GM13977 (cell line): ENCODE data around the gene SEC22B.
A peak's percentile ranks its signal among the peaks of the same experiment; 100 is the strongest.
"Not testable (repeated sequence)": the region's sequence is repeated elsewhere in the genome, so short reads cannot be mapped to it uniquely, and the experiment has no call there.

ENCODE experiments used
- DNase-seq: peaks from one replicate; pipeline ENCODE4 v3.0.0; 2012; ENCODE audit warnings: low spot score
- in situ Hi-C: fragments of 300-500 bp; cut with MboI; formaldehyde crosslinking; loops from one replicate; pipeline ENCODE4 v1.12.0; 2022; ENCODE audit warnings: low sequenced_read_pairs, low pct_unique_long_range_greater_than_20kb, mixed read lengths, inconsistent platforms; ENCODE audit not compliant: unreplicated experiment
- TF ChIP-seq, protein P1 (sequence below): IDR thresholded peaks from 2 replicates; pipeline ENCODE4 v1.5.1; 2012; ENCODE audit warnings: mild to moderate bottlenecking, control low read depth; ENCODE audit not compliant: insufficient read depth; ENCODE audit errors: extremely low read depth, missing control alignments

SEC22B gene

GRCh38 chr1:120141865-120142264, 34.5 kb downstream of the SEC22B start:
- in situ Hi-C loops, DNase-seq: not testable (repeated sequence)

- DNase-seq, in situ Hi-C loops: not testable (repeated sequence)
These were observed 35.6 kb downstream of the SEC22B start for GRCh38 chr1:120140656-120141265.

DNA sequence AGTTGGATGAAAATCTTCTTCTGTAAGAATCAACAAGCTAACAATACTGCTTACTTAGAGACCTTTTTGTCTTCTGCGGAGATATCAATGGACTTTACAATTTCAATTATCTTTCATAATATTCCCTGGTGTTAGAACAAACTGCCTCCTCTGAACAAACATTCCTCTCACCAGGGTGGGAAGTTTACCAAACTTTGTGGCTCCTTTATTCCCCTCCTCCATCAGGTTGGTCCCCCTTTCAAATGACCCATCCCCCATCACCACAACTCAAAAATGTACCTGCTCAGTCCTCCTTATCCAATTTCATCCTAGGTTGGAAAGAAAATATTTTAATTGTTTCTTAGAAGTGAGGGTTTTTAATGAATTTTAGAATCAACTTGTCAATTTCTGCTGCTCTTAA, 40.2 kb downstream of the SEC22B start:
- DNase-seq, in situ Hi-C loops: not testable (repeated sequence)

- DNase-seq, in situ Hi-C loops: not testable (repeated sequence)
These were observed 42.4 kb downstream of the SEC22B start for GRCh38 chr1:120133928-120134325.

DNA sequence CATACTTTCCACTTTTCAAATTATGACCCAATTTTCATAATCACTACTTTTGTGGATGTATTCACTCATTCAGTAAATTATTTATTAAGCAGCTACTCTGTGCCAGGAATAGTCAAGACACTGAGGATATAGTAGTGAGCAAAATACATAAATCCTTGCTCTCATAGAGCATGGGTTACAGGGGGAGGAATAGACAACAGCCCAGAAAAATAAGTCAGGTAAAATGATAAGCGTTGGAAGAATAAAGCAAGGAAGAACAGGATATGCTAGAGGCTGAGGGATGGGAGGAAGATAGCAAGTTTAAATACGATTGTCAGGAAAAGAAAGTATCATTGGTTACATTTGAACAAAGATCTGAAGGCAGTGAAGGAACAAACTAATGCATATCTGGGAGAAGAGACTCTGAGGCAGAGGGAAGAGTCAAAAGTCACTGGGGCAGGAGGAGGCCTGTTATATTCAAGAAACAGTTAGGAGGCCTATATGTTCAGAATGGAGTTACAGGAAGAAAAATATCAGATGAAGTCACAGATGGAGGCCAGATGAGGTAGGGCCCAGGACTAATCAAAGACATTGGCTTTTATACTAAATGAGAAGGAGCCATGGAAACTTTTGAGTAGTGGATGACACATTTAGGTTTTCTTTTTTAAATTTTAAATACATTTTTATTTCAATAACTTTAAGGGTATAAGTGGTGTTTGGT, 42.9 kb downstream of the SEC22B start:
- in situ Hi-C loops: no loop called here
- peak; percentile 3 for DNase-seq
- TF ChIP-seq, protein P1, sequence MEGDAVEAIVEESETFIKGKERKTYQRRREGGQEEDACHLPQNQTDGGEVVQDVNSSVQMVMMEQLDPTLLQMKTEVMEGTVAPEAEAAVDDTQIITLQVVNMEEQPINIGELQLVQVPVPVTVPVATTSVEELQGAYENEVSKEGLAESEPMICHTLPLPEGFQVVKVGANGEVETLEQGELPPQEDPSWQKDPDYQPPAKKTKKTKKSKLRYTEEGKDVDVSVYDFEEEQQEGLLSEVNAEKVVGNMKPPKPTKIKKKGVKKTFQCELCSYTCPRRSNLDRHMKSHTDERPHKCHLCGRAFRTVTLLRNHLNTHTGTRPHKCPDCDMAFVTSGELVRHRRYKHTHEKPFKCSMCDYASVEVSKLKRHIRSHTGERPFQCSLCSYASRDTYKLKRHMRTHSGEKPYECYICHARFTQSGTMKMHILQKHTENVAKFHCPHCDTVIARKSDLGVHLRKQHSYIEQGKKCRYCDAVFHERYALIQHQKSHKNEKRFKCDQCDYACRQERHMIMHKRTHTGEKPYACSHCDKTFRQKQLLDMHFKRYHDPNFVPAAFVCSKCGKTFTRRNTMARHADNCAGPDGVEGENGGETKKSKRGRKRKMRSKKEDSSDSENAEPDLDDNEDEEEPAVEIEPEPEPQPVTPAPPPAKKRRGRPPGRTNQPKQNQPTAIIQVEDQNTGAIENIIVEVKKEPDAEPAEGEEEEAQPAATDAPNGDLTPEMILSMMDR: no peak

GRCh38 chr1:120132406-120132763, 43.9 kb downstream of the SEC22B start:
- in situ Hi-C loops, DNase-seq: not testable (repeated sequence)

DNA sequence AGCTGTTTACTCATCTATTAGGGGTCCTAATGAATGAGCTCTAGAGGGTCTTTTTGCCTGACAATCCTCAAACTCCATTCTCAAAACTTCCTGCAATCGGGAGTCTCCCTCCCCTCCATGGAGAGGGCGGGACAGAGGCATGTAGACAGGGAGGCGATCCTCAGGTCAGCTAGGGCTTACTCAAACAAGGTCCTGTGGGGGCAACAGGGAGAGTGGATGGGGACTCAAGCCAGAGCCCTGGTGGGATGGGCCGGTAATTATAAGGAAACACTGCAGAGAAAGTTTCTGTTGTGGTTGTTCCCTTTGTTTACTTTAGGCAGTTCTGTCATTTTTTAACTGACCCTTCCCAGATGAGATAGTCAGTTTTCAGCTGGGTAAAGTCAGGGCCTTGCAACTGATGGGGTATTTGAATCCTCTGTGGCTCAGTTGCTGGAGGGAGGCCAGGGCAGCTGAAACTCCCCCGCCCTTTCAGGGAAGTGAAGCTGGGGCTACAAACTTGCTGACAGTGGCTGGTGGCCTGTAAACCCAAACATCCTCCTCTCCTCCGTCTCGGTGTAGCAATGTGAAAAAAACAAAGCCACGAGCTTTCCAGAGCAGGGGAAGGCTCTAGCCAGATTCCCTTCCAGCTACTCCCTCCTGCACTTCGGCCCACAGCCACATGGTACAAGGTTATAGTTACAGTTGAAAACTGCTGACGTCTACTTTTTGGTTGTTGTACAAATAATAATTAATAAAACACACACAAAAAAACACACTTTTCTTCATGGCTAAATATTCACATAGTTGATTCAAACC, 44.5 kb downstream of the SEC22B start:
- DNase-seq, in situ Hi-C loops: not testable (repeated sequence)

GRCh38 chr1:120127921-120128320, 48.4 kb downstream of the SEC22B start:
- DNase-seq, in situ Hi-C loops: not testable (repeated sequence)

DNA sequence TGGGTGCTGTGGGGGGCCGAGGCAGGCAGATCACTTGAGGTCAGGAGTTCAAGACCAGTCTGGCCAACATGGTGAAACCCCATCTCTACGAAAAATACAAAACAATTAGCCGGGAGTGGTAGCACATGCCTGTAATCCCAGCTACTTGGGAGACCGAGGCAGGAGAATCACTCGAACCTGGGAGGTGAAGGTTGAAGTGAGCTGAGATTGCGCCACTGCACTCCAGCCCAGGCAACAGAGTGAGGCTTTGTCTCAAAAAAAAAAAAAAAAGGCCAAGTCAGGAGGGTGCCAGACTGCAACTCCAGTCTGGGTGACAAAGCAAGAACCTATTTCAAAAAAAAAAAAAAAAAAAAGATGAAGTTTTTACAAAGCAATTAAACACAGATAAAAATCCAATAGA, 50.1 kb downstream of the SEC22B start:
- DNase-seq, in situ Hi-C loops: not testable (repeated sequence)

DNA sequence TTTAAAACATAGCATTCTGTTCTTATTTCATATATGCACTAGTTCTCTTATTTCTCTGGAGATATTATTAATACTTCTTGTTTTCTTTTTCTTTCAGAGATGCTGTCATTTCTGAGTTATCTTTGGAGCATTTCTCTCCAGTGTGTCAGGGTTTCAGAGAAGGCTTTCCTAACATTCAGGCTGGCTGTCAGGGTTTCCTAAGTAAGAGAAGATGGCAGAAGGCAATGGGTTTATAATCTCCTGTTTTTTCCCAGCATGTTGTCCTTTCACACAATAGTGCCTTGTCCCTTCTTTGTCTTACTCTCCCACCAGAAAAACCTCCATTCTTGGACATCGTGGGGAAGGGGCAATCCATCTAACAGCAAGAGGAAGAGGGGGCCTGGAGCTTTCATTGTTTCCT, 51.7 kb downstream of the SEC22B start:
- in situ Hi-C loops, DNase-seq: not testable (repeated sequence)

DNA sequence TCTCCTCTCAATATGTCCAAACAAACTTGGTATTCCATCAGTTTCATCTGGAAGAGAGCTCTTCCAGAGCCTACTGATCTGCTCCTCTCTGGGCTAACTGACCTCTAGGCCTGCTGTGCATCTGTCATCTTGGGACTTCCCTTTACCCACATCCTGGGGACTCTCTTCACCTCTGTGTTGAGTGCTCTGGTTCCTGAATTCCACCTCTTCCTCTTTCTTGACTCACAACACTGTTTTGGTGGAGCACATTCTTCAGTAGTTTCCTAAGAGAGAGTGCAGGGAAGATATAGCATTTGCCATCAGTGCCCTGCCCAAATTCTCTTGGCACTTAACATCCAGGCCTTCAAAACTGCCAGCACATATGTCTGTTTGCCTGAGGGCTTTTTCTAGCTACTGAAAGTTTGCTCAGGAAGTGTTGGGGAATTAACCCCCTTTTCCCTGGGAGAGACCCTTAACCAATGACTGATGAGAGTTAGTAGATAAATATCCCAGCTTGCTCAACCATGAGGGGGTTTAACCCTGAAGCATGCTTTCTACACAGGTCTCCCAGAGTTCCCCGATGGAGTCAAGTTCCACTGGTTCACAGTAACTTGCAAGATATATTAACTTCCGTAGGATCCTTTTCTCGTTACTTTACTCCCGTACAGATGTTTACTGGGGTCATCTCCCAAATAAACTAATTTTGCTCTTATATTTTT, 52.4 kb downstream of the SEC22B start:
- in situ Hi-C loops, DNase-seq: not testable (repeated sequence)

DNA sequence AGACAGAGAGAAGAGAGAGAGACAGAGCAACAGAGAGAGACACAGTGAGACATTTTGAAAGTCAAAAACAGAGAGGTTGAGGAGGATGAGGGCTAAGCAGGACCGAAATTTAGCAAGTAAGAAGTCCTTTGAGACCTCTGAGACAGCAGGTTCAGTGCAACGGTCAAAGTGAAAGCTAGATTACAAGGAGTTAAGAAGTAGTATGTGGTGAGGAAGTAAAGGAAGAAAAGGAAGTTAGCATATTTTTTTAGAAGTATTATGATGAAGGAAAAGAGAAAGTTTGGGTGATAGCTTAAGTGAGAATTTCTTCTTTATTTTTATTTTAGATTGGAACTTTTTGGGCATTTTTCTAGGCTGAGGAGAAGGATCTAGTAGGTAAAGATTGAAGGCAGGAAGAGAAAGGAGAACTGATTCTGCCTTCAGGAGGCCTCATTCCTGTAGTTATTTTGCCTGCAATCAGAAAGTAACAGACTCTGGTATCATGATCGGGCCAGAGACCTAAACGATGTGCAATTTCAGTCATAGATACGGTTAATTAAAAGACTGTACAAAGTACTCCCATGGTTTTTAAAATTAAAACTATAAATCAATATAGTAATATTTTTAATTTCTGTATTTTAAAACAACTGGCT, 53.9 kb downstream of the SEC22B start:
- in situ Hi-C loops, DNase-seq: not testable (repeated sequence)

DNA sequence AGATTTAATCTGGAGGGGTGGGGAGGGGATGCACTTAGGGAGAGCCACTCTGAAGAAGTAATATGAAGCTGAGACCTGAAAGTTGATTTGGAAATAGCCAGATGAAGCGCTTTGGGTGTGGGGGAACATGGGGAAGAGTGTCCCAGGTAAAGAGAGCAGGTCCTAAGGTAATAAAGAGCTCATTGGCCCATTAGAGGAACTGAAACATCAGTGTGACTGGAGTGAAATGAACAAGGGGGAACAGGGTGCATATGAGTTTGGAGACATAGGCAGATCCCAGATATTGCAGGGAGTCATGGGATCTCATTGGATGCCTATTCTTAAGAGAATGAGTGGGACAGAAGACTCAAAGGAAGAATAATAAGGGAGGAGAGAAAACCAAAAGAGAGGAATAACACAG, 54.5 kb downstream of the SEC22B start:
- DNase-seq, in situ Hi-C loops: not testable (repeated sequence)

DNA sequence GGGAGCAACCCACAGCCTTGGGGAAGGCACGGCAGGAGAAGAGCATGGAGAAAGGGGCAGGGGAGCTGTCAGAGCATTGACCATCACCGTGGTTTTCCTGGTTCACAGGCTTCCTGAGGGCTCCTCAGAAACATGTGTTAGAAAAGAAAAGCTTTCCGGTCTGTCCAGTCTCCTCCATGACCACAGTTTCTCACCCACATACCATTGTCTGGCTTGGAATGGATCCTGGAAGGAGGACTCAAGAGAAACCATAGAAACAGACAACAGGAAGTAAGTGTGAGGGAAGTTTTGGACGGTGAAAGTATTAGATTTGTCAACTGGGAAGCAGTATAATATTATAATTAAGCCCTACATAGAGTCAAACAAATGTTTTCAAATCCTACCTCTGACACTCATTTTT, 55.8 kb downstream of the SEC22B start:
- in situ Hi-C loops, DNase-seq: not testable (repeated sequence)

- in situ Hi-C loops: not testable (repeated sequence)
- DNase-seq: peak; percentile 4
These were observed 58.7 kb downstream of the SEC22B start for GRCh38 chr1:120117371-120118177.
